ENCODE results near the gene CDKL4.
"Not testable (repeated sequence)": the region's sequence is repeated elsewhere in the genome, so short reads cannot be mapped to it uniquely, and the experiment has no call there.

CDKL4 gene

GRCh38 chr2:39179974-39180960, 63.5 kb downstream of the CDKL4 start:
- DNase-seq: no peak
- TF ChIP-seq GATA1 (IDR thresholded peaks at IDR 0.05; ENCODE audit: low read depth, low read length): no peak
- TF ChIP-seq POLR2A (IDR thresholded peaks at IDR 0.05; ENCODE audit: low read length): no peak

DNA sequence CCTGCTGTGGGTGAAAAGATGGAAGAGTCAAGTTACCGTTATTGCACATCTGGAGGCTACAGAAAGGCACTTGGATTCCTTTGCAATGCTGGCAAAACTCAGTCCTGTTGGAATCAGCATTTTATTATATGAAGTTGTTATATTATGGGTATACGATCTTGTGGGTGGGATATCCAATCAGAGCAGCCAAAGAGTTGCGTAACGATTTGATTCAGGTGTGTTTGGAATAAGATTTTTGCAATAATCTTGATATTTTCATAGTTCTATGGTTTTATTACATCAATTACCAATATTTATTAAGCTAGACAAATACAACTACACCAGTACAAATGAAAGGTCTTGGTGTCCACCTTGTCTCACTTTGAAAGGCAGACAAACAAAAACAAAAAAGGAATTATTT, 65.0 kb downstream of the CDKL4 start:
- no peak for TF ChIP-seq POLR2A (IDR thresholded peaks at IDR 0.05; ENCODE audit: low read length)
- no peak for TF ChIP-seq GATA1 (IDR thresholded peaks at IDR 0.05; ENCODE audit: low read depth, low read length)
- no peak for DNase-seq

DNA sequence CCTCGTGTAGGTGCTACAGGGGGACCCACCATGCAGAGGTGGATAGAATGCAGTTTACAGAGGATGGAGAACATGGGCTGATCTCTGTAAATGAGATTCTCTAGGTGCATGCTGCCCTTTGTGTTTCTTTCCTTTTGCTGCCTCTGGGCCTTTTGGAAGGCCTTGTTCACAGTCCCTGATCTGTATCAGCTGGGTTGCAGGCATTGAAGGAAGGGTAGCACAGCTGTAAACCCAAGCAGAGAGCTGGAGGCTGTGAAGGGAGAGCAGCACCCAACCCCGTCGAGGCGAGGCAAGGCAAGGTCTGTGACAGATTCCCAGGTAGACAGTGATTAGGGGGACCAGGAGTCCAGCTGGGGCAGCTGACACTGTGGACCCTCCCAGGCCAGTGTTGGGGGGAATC, 66.8 kb downstream of the CDKL4 start:
- no peak for TF ChIP-seq POLR2A (IDR thresholded peaks at IDR 0.05; ENCODE audit: low read length)
- TF ChIP-seq GATA1 (IDR thresholded peaks at IDR 0.05; ENCODE audit: low read depth, low read length): no peak
- no peak for DNase-seq

- DNase-seq: no peak
Measured at GRCh38 chr2:39175026-39175812, 68.6 kb downstream of the CDKL4 start.

GRCh38 chr2:39174022-39174421, 69.7 kb downstream of the CDKL4 start:
- TF ChIP-seq POLR2A (IDR thresholded peaks at IDR 0.05; ENCODE audit: low read length) (no peak), GATA1 (IDR thresholded peaks at IDR 0.05; ENCODE audit: low read depth, low read length) (no peak)
- no peak for DNase-seq

More at GRCh38 chr2:39175026-39175812, 68.6 kb downstream of the CDKL4 start:
- TF ChIP-seq GATA1 (IDR thresholded peaks at IDR 0.05; ENCODE audit: low read depth, low read length) (no peak), POLR2A (IDR thresholded peaks at IDR 0.05; ENCODE audit: low read length) (no peak)

- not testable (repeated sequence) for DNase-seq
Measured at GRCh38 chr2:39172047-39172706, 71.6 kb downstream of the CDKL4 start.

DNA sequence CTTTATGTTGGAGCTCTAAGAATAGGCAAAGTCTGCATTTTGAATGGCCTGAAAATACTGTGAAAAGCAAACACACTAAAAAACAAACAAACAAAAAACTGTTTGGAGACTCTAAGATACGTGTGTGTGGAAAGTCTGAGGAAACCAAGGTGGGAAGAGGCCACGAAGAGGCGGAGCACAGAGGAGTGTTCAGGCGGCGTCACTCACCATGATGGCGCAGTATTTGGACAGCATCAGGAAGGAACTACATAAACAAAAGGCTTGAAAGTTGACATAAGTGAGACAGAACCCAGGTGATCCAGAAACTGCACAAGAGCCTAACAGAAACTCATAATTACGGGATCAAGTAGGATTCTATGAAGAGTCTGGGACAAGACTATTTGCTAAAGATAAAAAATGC, 72.1 kb downstream of the CDKL4 start:
- TF ChIP-seq POLR2A (IDR thresholded peaks at IDR 0.05; ENCODE audit: low read length): no peak
- TF ChIP-seq GATA1 (IDR thresholded peaks at IDR 0.05; ENCODE audit: low read depth, low read length): no peak
- DNase-seq: no peak

DNA sequence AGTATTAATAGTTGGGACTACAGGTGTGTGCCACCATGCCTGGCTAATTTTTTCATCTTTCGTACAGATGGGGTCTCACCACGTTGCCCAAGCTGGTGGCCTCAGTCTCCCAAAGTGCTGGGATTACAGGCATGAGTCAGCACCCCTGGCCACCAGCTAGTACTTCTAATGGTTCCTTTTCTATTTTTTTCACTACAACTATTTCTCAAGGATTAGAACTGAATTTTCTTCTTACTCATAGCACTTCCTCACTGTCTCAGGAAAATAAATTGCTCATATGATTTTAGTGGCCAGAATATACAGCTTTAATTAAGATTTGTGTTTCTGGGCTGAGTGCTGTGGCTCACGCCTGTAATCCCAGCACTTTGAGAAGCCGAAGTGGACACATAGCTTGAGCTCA, 79.7 kb downstream of the CDKL4 start:
- no peak for TF ChIP-seq POLR2A (IDR thresholded peaks at IDR 0.05; ENCODE audit: low read length)
- no peak for TF ChIP-seq GATA1 (IDR thresholded peaks at IDR 0.05; ENCODE audit: low read depth, low read length)
- DNase-seq: no peak

GRCh38 chr2:39160982-39161381, 82.8 kb downstream of the CDKL4 start:
- TF ChIP-seq POLR2A (IDR thresholded peaks at IDR 0.05; ENCODE audit: low read length) (no peak), GATA1 (IDR thresholded peaks at IDR 0.05; ENCODE audit: low read depth, low read length) (no peak)
- DNase-seq: no peak

GRCh38 chr2:39159283-39159682, 84.5 kb downstream of the CDKL4 start:
- TF ChIP-seq GATA1 (IDR thresholded peaks at IDR 0.05; ENCODE audit: low read depth, low read length): no peak
- no peak for TF ChIP-seq POLR2A (IDR thresholded peaks at IDR 0.05; ENCODE audit: low read length)
- DNase-seq: no peak

GRCh38 chr2:39158351-39158750, 85.4 kb downstream of the CDKL4 start:
- no peak for DNase-seq
- TF ChIP-seq POLR2A (IDR thresholded peaks at IDR 0.05; ENCODE audit: low read length): no peak
- TF ChIP-seq GATA1 (IDR thresholded peaks at IDR 0.05; ENCODE audit: low read depth, low read length): no peak

DNA sequence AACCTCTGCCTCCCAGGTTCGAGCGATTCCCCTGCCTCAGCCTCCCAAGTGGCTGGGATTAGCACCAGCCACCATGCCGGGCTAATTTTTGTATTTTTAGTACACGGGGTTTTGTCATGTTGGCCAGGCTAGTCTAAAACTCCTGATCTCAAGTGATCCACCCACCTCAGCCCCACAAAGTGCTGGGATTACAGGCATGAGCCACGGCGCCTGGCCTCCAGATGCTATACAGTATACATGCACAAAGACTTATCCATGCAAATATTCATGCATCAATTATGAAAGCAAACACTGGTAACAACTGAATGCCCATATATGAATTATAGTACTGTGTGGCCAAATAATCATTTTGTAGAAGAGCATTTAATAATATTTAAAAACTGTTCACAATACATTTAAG, 86.9 kb downstream of the CDKL4 start:
- TF ChIP-seq POLR2A (IDR thresholded peaks at IDR 0.05; ENCODE audit: low read length) (no peak), GATA1 (IDR thresholded peaks at IDR 0.05; ENCODE audit: low read depth, low read length) (no peak)
- DNase-seq: no peak

DNA sequence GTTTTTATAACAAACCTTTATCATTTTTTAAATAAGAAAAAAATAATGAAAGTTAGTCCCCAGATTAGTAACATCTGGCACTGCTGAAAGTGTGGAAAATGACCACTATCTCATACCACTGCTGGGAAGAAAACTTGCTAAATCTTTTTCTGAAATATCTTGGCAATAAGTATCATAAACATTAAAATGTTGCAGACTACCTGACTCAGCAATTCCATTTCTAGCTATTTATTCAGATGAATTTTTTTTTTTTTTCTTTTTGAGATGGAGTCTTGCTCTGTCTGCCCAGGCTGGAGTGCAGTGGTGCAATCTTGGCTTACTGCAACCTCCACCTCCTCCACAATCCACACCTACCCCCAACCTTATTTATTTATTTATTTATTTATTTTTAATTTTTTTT, 87.7 kb downstream of the CDKL4 start:
- TF ChIP-seq GATA1 (IDR thresholded peaks at IDR 0.05; ENCODE audit: low read depth, low read length): no peak
- no peak for TF ChIP-seq POLR2A (IDR thresholded peaks at IDR 0.05; ENCODE audit: low read length)
- DNase-seq: no peak

- DNase-seq: not testable (repeated sequence)
Measured at GRCh38 chr2:39155573-39155972, 88.2 kb downstream of the CDKL4 start.
